Measurements from ENCODE around the gene SETX. TPM values are rescaled to one million over a fixed set of nuclear protein-coding genes. Genes with fewer than 3 reads are reported as not detected.

The SETX gene
- total RNA-seq, 2 experiments from 2014 or later: 67.9 to 79.2 TPM

DNA sequence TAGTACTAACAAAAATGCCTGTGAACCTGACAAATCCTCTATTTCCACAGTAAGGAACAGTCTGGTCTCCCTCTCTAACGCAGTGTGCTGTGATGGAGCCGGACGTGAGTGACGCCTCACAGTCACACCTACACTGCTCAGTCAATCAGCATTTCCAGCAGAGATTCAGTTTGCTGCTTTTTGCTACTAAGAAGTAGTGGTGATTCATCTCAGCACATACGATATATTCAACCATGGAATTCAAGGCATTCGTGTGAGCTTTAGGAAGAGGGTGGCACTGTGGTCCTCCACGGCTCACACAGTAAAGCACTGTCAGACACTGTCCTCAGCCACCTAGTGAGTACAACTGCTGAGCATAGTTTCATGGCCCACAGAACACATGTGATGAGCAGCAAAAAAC is 70.9 kb downstream of the SETX start:
- no peak for DNase-seq (ENCODE audit: low spot score)
- H3K4me2 ChIP-seq (ENCODE audit: low read length): no peak overlapping the region
- H4K20me1 ChIP-seq (ENCODE audit: insufficient read depth, low read length): no peaks in the 10 kb centered on the region
- peaks cover 96% of the 10 kb centered on the region for H3K36me3 ChIP-seq (ENCODE audit: insufficient read depth, low read length)
- TF ChIP-seq CTCF (conservative IDR thresholded peaks at IDR 0.05; ENCODE audit: low read length) (no peak), EZH2phosphoT487 (IDR thresholded peaks at IDR 0.05; ENCODE audit: borderline replicate concordance, low read depth, low read length) (no peak)
- no peaks in the 10 kb centered on the region for H3K9me3 ChIP-seq (ENCODE audit: low read length)
- no peak overlapping the region for H3K4me3 ChIP-seq (ENCODE audit: low read depth, low read length, poor library complexity, severe bottlenecking)
- CTCF ChIA-PET (ENCODE audit: unreplicated experiment): no interaction called here
- intact Hi-C loops (cut with micrococcal nuclease; ENCODE audit: unreplicated experiment): no loop called here
- no TSS peak for BruUV-seq (replicated peaks)
- H3K4me1 ChIP-seq (ENCODE audit: insufficient read depth, low read length, poor library complexity, severe bottlenecking): no peaks in the 10 kb centered on the region
- no peaks in the 10 kb centered on the region for H3K79me2 ChIP-seq (ENCODE audit: insufficient read depth, low read depth, low read length)
- H3K9me2 ChIP-seq (ENCODE audit: insufficient read depth, low read length): no peaks in the 10 kb centered on the region
- H3K27ac ChIP-seq (ENCODE audit: low read depth, low read length, poor library complexity, severe bottlenecking): no peak overlapping the region
- POLR2A ChIA-PET: no interaction called here
- H2AFZ ChIP-seq (ENCODE audit: low read length): no peak overlapping the region

DNA sequence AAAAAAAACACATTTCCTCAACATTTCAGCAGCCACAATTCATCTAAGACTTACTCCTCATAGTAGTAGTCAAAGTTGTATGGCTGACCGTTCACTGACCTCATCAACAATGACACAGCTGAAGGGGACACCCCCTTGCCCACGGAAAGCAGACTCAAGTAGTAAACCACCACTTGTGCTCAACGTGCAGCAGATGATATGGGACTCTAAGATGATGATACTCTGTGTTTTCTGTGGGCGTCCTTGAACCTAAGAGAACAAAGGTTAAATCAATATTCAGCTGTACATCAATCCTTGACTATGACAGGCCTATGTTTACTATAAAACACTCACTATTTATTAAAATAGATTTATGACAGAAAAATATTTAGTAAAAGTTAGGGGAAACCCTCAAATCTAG is 71.6 kb downstream of the SETX start:
- POLR2A ChIA-PET: no interaction called here
- TF ChIP-seq EZH2phosphoT487 (IDR thresholded peaks at IDR 0.05; ENCODE audit: borderline replicate concordance, low read depth, low read length): no peak
- no peak for TF ChIP-seq CTCF (conservative IDR thresholded peaks at IDR 0.05; ENCODE audit: low read length)
- no TSS peak for BruUV-seq (replicated peaks)
- H3K36me3 ChIP-seq (ENCODE audit: insufficient read depth, low read length): peaks cover 97% of the 10 kb centered on the region
- CTCF ChIA-PET (ENCODE audit: unreplicated experiment): no interaction called here
- H3K9me3 ChIP-seq (ENCODE audit: low read length): no peaks in the 10 kb centered on the region
- H4K20me1 ChIP-seq (ENCODE audit: insufficient read depth, low read length): no peaks in the 10 kb centered on the region
- intact Hi-C loops (cut with micrococcal nuclease; ENCODE audit: unreplicated experiment): no loop called here
- H3K4me2 ChIP-seq (ENCODE audit: low read length): no peak overlapping the region
- no peak overlapping the region for H2AFZ ChIP-seq (ENCODE audit: low read length)
- H3K27ac ChIP-seq (ENCODE audit: low read depth, low read length, poor library complexity, severe bottlenecking): no peak overlapping the region
- no peaks in the 10 kb centered on the region for H3K4me1 ChIP-seq (ENCODE audit: insufficient read depth, low read length, poor library complexity, severe bottlenecking)
- no peak for DNase-seq (ENCODE audit: low spot score)
- no peak overlapping the region for H3K4me3 ChIP-seq (ENCODE audit: low read depth, low read length, poor library complexity, severe bottlenecking)
- no peaks in the 10 kb centered on the region for H3K9me2 ChIP-seq (ENCODE audit: insufficient read depth, low read length)
- no peaks in the 10 kb centered on the region for H3K79me2 ChIP-seq (ENCODE audit: insufficient read depth, low read depth, low read length)

DNA sequence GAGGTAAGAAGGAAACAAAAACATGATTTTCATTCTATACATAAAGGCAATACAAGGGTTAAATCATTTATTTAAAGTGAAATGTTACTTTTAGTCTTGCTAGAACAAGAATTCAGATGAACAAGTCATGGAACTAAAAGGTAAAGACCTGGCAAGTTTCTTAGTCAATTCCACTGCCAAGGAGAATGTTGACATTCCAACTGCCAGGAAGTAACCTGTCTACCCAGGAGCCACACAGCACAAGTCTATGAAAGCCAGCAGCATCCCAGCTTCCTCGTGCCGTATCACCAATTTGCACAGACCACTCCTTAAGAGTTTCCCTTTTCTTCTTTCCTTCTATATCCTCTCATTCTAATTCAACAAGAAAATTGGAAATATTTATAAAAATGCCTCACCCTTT is 79.9 kb downstream of the SETX start:
- BruUV-seq (replicated peaks): TSS peak; percentile 28

More for the DNA sequence above, 79.9 kb downstream of the SETX start:
- DNase-seq (ENCODE audit: low spot score): no peak
- Histone ChIP-seq H3K9me2 (ENCODE audit: insufficient read depth, low read length) (no peaks in the 10 kb centered on the region), H2AFZ (ENCODE audit: low read length) (no peak overlapping the region), H3K9me3 (ENCODE audit: low read length) (0 out of 2 replicates have a peak, but pooled peaks cover 8% of the 10 kb centered on the region), H3K4me1 (ENCODE audit: insufficient read depth, low read length, poor library complexity, severe bottlenecking) (no peaks in the 10 kb centered on the region), H3K27ac (ENCODE audit: low read depth, low read length, poor library complexity, severe bottlenecking) (no peak overlapping the region), H3K79me2 (ENCODE audit: insufficient read depth, low read depth, low read length) (no peaks in the 10 kb centered on the region), H3K4me2 (ENCODE audit: low read length) (no peak overlapping the region), H3K36me3 (ENCODE audit: insufficient read depth, low read length) (peaks cover 96% of the 10 kb centered on the region), H4K20me1 (ENCODE audit: insufficient read depth, low read length) (no peaks in the 10 kb centered on the region), H3K4me3 (ENCODE audit: low read depth, low read length, poor library complexity, severe bottlenecking) (no peak overlapping the region)
- ChIA-PET POLR2A (interaction anchor here (1.4 kb wide), 1 partner anchor 22 kb away, joined by 3 read pairs; no protein-coding TSS in a partner anchor), CTCF (ENCODE audit: unreplicated experiment) (no interaction called here)
- intact Hi-C loops (cut with micrococcal nuclease; ENCODE audit: unreplicated experiment): no loop called here
- TF ChIP-seq CTCF (conservative IDR thresholded peaks at IDR 0.05; ENCODE audit: low read length) (no peak), EZH2phosphoT487 (IDR thresholded peaks at IDR 0.05; ENCODE audit: borderline replicate concordance, low read depth, low read length) (no peak)

Measured in OCI-LY7 (cell line).